GM18507 (cell line): ENCODE measurements around the gene FAU.
A peak's percentile ranks its signal among the peaks of the same experiment; 100 is the strongest.
"Not testable (repeated sequence)": the region's sequence is repeated elsewhere in the genome, so short reads cannot be mapped to it uniquely, and the experiment has no call there.

Source experiments
- DNase-seq: peaks from one replicate; pipeline ENCODE4 v3.0.0; 2011; ENCODE audit warnings: low read depth; ENCODE audit not compliant: insufficient read length; ENCODE audit errors: extremely low spot score
- FAIRE-seq: peaks from 2 replicates; lab custom pipeline; 2011; peaks lifted over from hg19 to GRCh38; lab: Jason Lieb, UNC

The FAU gene

DNA sequence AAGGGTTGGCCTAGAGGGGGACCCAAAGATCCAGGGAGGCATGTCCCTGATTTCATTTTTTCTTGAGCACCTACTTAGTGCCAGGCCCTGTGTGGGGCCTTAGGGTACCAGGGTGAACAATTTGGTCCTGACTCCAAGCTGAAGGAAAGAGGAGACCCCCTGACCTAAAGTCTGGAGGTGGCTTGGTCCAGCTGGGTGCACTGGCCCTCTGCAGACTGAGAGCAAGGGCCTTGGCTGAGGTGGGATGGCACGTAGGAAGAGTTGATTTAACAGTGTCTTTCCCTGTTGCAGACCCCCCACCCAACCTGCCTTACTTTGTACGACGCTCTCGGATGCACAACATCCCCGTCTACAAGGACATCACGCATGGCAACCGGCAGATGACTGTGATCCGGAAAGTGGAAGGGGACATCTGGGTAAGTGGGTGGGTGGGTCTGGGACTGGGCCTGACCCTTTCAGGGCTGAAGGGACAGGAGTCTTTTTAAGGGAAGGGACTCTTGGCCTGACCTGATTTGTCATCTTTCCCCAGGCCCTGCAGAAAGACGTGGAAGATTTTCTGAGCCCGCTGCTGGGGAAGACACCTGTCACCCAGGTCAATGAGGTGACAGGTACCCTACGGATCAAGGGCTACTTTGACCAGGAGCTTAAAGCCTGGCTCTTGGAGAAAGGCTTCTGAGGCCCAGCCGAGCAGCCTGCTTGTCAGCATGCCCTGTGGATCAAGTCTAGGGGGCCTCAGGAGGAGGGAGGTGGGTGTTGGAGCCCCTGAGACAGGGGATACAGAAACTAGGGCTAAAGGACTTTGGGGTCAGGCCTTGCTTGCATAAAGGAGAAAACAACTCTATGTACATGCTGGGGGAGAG is 3.5 kb upstream of the FAU start:
- DNase-seq (no peak), FAIRE-seq (no peak)

DNA sequence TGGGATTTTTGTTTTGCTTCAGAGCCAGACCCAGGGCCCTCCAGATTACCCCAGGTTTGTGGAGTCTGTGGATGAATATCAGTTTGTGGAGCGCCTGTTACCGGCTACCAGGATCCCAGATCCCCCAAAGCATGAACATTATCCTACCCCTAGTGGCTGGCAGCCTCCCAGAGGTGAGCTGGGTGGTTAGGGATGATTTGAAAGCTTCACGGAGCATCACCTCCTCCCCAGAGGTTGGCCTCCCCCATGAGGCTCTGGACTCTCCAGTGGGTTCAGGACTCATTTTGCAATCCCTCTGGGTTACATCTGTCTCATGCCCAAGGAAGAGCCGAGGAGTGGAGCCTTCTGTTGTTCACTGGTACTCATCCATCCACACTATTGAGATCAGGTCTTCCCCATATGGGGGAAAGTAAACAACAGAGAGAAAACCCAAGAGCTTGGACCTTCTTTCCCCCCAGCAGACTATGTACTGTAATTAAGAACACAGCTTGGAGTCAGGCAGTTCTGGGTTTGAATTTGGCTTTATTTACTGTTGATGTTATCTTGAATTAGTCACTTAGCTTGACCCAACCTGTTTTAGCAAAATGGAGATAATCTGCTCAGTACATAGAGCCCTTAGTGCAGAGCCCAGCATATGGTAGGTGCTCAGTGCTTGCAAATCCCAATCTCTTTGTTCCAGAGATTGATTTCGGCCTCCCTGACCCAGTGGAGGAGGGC is 2.7 kb upstream of the FAU start:
- DNase-seq (no peak), FAIRE-seq (no peak)

DNA sequence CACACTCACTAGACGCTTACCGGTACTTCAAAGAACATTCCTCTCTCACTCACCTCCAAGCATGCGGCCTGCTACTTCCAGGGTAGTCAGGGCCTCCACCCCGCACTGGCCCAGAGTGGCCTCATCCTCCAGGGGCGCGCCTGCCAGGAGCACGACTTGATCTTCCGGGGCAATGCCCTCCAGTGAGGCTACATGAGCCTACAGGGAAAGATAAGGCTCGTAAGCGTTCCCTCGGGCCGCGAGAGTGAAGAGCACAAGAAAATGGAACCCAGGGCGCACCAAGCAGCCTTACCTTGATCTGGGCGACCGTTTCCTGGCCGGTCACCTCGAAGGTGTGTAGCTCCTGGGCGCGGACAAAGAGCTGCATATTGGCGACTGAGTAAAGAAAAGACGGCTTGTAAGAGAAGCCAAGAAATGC is 478 bp downstream of the FAU start:
- DNase-seq (no peak), FAIRE-seq (no peak)

DNA sequence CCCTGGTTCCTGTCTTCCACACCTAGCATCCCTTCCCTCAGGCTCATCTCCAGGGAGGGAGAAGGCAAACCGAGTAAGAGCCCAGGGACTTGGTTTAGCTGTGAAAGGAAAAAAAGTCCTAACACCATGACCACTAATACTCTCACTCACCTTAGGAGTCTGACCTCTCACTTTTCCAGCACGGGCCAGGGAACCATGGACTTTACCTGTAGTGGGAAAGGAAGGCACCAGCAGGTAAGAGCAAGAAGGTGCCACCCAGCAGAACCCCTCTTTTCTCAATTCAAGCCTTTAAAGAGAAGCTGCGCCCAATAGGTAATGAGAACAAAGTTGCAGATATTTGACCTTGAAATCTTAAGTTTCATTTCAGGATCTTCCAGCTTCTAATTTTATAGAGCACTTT is 1.1 kb downstream of the FAU start:
- FAIRE-seq (no peak), DNase-seq (no peak)

DNA sequence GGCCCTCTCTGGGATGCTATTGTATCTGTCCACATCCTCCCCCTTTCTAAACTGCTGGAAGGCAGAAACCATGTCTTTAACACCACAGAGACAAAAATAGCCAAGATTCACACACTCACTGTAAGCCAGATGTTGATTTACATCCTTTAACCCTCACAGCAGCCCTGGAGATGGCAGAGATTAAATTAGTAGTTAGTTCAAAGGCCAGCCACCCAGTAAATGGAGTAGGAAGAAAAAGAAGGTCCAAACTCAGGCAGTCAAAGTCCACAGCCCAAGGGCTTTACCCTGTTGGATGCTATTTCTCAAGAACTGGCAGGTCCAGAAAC is 2.3 kb downstream of the FAU start:
- no peak for DNase-seq
- no peak for FAIRE-seq

DNA sequence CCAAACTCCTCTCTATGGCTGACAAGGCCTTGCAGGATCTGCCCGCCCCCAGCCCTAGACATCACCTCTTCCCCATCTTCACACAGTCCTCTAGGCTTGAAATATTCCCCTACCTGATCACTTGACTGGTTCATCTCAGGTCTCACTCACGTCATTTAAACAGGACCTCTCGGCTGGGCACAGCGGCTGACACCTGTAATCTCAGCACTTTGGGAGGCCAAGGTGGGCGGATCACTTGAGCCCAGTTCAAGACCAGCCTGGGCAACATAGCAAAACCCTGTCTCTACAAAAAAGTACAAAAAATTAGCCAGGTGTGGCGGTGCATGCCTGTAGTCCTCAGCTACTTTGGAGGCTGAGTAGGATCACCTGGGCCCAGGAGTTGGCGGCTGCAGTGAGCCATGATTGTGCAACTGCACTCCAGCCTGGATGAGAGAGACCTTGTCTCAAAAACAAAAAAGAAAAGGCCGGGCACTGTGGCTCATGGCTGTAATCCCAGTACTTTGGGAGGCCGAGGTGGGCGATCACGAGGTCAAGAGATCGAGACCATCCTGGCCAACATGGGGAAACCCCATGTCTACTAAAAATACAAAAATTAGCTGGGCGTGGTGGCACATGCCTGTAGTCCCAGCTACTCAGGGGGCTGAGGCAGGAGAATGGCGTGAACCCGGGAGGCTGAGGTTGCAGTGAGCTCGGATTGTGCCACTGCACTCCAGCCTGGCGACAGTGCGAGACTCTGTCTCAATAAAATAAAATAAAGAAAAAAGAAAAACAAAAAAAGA is 2.9 kb downstream of the FAU start:
- not testable (repeated sequence) for DNase-seq, FAIRE-seq

DNA sequence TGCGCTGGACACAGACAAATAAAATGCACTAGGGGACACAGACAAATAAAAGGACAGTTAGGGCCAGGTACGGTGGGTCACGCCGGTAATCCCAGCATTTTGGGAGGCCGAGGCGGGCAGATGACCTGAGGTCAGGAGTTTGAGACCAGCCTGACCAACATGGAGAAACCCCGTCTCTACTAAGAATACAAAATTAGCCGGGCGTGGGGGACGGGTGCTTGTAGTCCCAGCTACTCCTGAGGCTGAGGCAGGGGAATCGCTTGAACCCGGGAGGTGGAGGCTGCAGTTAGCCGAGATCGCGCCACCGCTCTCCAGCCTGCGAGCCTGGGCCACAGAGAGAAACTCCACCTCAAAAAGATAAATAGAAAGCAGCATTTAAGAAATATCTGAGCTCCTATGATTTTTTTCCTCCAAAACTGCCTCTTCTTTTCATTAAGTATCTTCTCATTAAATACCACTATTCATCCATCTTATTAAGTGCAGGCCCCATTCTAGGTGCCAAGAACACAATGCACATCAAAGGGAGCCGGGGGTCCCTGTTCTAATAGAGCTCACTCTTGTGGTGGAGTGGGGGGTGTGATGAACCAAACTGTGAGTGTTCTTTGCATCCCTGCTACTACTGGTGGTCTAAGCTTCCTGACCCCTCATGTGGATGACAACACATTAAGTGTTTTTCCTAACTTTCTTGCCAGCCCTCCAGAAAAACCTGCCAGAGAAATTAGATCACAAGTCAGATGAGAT is 3.7 kb downstream of the FAU start:
- FAIRE-seq, result no peak
- DNase-seq, result no peak

DNA sequence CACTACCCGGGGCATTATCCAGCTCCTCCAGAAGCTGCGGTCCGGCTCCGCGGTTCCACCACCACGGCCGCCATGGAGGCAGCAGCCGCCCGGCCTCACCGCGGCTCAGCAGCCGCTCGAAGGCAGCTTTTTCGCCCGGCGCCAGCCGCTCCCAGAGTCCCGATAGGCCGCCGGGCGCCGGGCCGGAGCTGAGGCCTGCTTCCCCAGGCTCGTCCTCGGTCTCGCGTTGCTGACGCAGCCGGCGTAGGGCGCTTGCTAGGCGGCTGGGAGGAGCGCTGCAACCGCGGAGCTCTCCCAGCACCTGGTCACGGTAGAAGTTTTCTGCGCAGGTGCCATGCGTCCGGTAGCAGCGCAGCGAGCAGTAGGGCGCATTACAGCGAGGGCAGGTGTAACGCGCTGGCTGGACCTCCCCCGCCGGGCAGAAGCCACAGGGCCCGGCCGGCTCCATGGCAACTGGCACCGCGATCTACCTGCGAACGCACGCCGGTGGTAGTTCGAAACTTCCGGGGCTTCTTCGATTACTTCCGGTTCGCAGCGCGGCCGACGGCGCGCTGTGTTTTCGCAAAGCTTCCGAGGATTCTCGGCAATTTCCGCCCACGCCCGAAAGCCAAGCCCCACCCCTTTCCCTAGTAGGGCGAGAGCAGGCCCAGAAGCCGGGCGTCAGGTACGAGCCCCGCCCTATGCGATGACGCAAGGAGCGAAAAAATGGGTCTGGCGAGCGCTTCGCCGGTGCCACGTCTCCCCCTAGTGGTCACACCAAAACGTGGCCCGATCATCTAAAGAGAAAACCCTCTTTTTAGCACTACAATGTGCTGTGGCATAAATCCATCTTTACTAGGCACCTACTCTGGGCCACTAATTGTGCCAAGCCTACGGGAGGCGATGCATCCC is 4.5 kb downstream of the FAU start, which contains the start of gene ZNHIT2:
Gene ZNHIT2, minus strand, starts transcription at position 496 of the 891 bp plus-strand sequence. Its CDS starts 48 bp downstream, at position 448.
- DNase-seq (peak; percentile 82), FAIRE-seq (peak; percentile 99)

DNA sequence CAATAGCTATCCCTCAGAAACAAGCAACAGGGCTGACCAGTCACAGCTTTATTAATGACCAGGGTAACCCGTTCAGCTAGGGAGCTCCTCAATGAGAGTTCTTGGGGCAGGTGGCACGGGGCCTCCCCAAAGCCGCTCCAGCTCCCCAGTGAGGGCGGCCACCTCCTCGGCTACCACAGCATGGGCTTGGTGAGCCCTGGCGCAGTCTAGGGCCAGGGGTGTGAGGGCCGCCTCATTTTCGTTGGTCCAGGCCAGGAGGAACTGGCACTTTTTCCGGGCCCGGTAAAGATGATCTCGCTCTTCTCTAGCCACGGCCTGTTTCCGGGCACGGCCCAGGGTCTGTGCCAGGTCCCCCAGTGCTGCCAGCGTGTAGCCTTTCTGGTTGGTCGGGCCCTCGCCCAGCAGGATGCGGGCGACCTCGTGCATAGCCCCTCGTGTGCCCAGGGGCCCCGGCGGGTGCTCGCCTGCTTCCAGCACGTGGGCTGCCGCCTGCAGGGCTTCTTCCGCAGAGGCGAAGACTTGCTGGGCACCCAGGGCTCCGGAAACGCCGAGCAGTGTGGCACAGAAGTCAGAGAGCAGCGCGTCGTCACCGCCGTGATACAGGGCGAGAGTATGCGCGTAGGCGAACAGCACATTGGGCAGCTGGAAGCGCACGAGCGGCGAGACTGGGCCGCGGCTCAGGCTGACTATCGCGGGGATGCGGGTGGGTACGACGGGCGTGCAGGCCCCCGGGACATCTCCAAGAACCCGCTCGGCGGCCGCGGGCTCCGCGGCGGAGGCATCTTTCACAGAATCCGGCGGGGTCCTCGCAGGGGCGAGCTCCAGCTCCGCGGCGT is 5.3 kb downstream of the FAU start:
- FAIRE-seq, result no peak
- DNase-seq, result no peak

DNA sequence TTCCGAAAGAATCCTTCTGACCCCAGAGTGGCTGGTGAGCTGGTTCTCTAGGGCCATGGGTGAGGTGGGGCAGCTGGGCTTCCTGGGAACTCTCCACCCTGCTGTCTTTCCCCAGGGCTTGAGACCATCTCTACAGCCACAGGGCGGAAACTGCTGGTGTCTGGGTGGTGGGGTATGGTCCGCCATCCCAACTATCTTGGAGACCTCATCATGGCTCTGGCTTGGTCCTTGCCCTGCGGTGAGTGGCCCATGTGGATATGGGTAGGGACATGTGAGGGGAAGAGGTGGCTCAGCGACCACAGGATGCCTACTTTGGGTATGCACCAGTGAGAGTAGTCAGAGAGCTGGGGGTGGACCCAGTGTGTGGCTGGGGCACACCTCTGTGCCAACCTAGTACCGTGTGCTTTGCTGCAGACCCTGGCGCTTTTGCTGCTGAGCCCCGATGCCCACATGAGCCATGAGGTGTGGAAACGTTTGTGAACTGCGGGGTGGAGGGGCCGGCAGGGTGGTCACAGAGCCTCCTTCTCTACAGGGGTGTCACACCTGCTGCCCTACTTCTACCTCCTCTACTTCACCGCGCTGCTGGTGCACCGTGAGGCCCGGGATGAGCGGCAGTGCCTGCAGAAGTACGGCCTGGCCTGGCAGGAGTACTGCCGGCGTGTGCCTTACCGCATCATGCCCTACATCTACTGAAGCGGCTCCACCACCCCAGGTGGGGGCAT is 6.4 kb downstream of the FAU start:
- FAIRE-seq, result no peak

DNA sequence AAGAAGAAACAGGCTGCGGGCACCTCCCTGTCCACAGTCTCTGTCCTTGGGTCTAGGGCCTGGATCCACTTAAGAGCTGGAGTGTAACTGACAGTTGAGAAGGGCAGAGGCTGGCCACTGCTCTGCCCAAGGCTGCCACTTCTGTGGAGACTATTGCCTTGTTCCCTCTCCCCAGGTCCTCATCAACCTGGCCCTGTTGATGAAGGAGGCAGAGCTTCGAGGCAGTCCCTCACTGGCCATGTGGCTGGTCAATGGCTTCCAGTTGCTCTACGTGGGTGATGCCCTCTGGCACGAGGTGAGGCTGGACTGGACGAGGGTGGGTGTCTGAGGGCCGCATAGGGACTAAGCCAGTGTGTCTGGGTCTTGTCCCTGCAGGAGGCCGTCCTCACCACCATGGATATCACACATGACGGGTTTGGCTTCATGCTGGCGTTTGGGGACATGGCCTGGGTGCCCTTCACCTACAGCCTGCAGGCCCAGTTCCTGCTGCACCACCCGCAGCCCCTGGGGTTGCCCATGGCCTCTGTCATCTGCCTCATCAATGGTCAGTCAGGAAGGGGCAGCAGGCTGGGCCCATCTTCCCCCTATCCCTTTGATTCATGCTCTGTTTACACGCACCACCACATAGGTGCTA is 7.3 kb downstream of the FAU start:
- no peak for FAIRE-seq

More for the DNA sequence above, 6.4 kb downstream of the FAU start:
- no peak for DNase-seq

DNA sequence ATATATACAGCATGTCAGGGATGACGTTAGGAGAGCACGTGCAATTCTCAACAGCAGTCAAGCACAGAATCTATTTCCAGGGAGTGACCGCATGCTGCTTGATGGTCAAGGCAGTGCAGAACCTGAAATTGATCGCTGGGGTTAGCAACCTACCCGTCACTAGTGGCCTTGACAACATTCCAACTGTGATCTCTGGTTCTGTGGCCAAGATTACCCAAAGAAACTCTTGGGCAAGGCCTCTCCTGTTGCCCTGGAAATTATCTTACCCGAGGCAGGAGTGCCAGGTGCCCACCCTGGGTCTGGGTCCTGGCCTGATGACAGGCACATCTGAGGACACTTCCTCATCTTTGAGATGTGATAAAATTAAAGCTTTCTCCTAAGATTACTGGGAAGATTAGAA is 8.1 kb downstream of the FAU start:
- DNase-seq, result no peak
- FAIRE-seq, result no peak

More for the DNA sequence above, 7.3 kb downstream of the FAU start:
- no peak for DNase-seq

DNA sequence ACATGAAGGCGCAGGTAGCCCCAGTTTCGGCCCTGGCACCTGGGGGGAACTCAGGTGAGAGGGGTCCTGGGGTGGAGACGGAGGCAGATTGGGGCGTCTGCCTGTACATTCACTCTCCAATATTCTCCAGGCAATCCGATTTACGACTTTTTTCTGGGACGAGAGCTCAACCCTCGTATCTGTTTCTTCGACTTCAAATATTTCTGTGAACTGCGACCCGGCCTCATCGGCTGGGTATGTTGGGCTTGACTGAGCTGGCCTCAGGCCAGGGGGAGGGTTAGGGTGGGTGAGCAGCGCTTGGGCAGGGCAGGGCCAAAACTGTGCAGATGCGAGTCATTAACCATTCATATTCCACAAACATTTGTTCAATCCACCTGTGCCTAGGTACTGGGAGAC is 8.6 kb downstream of the FAU start:
- DNase-seq (no peak), FAIRE-seq (no peak)

DNA sequence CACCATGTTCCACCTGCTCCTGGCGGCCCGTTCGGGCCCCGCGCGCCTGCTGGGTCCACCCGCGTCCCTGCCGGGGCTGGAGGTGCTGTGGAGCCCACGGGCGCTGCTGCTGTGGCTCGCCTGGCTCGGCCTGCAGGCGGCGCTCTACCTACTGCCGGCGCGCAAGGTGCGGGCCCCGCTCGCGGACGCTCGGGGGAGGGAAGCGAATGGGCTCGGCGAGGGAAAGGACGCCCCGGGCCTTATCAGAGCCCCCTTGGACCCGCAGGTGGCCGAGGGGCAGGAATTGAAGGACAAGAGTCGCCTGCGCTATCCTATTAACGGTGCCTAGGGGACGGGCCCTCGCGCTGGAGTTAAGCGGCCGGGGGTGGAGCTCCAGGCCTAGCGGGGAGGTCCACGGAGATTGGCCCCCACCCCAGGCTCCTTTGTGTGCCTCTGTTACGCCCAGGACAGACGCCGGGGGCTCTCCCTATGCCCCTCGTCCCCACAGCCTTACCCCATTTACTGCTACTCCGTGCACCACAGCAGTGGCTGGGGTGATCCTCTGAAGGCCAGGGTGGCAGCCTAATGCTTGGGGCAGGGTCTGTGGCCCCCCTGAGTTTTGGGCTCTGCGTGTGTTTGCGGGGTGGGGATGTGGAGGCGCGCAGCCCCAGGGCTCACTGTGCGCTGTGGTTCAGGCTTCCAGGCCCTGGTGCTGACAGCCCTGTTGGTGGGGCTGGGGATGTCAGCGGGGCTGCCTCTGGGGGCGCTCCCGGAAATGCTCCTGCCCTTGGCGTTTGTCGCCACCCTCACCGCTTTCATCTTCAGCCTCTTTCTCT is 9.2 kb downstream of the FAU start:
- DNase-seq (no peak), FAIRE-seq (peak; percentile 62)

DNA sequence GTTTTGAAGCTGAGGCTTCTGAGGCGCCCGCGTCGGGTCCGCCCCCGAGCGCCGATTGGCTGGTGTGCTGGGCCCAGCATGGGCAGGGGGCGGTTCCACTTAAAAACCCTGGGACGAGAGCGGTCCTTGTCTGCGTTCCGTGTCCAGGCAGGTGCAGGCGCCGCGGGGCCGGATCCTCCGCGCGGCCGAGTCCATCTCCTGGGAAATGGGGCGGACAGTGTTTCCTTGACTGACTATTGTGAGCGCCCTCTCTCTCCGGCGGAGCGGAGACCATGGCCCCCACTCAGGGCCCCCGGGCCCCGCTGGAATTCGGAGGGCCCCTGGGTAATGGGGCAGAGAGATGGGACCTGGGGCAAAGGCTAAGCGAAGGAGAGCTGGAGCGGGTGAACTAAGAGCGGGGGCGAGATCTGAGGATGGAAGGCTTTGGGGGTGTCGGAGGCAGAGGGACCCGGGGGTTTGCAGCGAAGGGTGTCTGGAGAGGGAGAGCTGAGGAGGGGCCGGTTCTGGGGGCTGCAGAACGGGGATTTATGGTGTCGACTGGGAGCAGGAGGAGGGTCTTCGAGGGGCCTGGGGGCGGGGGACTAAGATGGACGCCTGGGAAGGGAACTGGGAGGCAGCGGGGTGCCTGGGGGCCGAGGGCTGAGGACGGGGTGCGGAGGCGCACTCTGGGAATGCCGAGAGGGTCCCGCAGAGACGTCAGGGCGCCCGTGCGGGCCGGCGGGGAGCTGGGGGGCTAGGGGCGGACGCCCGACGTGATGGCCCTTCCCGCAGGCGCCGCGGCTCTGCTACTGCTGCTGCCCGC is 10.0 kb downstream of the FAU start, which contains the start of gene TM7SF2:
Gene TM7SF2, plus strand, starts transcription at position 129 of the 802 bp plus-strand sequence. Its CDS starts 144 bp downstream, at position 273.
- peak; percentile 88 for DNase-seq
- FAIRE-seq, result peak; percentile 91
